ENCODE results near the gene DRG2.

DNA sequence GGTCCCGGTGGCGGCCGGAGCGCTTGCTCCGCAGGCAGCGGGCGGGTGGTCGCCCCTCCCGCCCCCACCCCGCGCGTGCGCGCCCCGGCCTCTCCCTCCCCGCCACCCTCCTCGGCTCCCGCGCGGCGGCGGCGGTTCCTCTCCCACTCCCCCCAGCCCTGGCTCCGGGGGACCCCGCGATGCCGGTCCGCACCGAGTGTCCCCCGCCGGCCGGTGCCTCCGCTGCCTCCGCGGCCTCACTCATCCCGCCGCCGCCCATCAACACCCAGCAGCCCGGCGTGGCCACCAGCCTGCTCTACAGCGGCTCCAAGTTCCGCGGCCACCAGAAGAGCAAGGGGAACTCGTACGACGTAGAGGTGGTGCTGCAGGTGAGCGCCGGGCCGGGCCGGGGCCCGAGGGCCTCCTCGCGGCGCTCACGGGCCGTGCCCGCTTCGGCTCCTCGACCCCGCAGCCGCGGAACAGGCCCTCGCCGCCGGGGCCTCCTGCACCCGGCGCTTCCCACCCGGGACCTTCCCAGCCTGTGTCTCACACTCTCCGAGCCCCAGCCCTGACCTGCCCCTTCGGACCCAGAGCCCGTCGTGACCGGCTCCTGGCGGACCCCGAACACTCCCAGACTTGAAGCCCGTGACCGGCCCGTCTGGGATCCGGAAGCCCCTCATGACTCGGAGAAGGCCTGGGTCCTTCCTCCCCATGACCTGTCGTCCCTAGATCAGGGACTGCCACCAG, 48.0 kb upstream of the DRG2 start:
- TF ChIP-seq, protein P1, sequence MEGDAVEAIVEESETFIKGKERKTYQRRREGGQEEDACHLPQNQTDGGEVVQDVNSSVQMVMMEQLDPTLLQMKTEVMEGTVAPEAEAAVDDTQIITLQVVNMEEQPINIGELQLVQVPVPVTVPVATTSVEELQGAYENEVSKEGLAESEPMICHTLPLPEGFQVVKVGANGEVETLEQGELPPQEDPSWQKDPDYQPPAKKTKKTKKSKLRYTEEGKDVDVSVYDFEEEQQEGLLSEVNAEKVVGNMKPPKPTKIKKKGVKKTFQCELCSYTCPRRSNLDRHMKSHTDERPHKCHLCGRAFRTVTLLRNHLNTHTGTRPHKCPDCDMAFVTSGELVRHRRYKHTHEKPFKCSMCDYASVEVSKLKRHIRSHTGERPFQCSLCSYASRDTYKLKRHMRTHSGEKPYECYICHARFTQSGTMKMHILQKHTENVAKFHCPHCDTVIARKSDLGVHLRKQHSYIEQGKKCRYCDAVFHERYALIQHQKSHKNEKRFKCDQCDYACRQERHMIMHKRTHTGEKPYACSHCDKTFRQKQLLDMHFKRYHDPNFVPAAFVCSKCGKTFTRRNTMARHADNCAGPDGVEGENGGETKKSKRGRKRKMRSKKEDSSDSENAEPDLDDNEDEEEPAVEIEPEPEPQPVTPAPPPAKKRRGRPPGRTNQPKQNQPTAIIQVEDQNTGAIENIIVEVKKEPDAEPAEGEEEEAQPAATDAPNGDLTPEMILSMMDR (IDR thresholded peaks at IDR 0.05 in 2 of 3, conservative IDR thresholded peaks at IDR 0.05 in 1 of 3; ENCODE audit: insufficient read depth in 2 of 3, low read depth in 1 of 3, low read length in 3 of 3), result no peak
- no peak for TF ChIP-seq ZNF239 (CRISPR knock-in tag; IDR thresholded peaks at IDR 0.05)
- no peak for TF ChIP-seq ELF4 (CRISPR knock-in tag; IDR thresholded peaks at IDR 0.05)
